ENCODE data around the gene WDR27.

WDR27 gene

DNA sequence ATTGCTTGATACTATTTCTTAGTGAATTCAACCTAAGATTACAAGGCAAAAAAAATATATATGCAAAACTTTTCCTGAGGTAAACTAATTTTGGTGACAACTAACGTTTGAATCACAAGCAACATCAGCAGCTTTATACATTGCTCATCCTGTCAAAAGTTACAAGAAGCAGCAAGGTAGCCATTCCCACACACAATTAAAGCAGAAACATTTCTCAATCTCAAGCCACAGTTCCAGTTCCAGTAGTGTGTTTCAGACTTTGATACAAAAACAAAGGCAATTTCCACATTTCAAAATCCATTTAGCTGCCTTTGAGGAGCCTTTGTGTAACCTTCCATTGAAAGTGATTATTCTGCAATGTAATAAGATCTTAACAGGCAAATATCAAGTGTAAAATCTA, 191.0 kb downstream of the WDR27 start:
- Histone ChIP-seq H3K27ac (ENCODE audit: low read length) (no peak overlapping the region), H3K79me2 (ENCODE audit: low read length) (no peaks in the 10 kb centered on the region), H3K36me3 (replicated peaks; ENCODE audit: insufficient read depth, low read length) (no peaks in the 10 kb centered on the region), H2AFZ (ENCODE audit: low read length) (no peak overlapping the region), H3K4me3 (ENCODE audit: low read length) (no peak overlapping the region), H4K20me1 (ENCODE audit: insufficient read depth, low read length) (no peaks in the 10 kb centered on the region), H3K9me2 (replicated peaks; ENCODE audit: insufficient read depth, low read length) (no peaks in the 10 kb centered on the region), H3K27me3 (replicated peaks; ENCODE audit: insufficient read depth, low read length) (no peaks in the 10 kb centered on the region), H3K9ac (ENCODE audit: low read length) (no peak overlapping the region), H3K9me3 (replicated peaks; ENCODE audit: insufficient read depth, low read length) (no peaks in the 10 kb centered on the region), H3F3A (ENCODE audit: insufficient read depth, low read length) (no peaks in the 10 kb centered on the region), H3K4me2 (ENCODE audit: low read depth, low read length) (no peak overlapping the region), H3K4me1 (ENCODE audit: low read length) (no peaks in the 10 kb centered on the region)
- TF ChIP-seq EZH2 (optimal IDR thresholded peaks at IDR 0.05; ENCODE audit: low read depth, low read length) (no peak), EZH2phosphoT487 (IDR thresholded peaks at IDR 0.05; ENCODE audit: low read length) (no peak)
- TF ChIP-seq, protein P1, sequence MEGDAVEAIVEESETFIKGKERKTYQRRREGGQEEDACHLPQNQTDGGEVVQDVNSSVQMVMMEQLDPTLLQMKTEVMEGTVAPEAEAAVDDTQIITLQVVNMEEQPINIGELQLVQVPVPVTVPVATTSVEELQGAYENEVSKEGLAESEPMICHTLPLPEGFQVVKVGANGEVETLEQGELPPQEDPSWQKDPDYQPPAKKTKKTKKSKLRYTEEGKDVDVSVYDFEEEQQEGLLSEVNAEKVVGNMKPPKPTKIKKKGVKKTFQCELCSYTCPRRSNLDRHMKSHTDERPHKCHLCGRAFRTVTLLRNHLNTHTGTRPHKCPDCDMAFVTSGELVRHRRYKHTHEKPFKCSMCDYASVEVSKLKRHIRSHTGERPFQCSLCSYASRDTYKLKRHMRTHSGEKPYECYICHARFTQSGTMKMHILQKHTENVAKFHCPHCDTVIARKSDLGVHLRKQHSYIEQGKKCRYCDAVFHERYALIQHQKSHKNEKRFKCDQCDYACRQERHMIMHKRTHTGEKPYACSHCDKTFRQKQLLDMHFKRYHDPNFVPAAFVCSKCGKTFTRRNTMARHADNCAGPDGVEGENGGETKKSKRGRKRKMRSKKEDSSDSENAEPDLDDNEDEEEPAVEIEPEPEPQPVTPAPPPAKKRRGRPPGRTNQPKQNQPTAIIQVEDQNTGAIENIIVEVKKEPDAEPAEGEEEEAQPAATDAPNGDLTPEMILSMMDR (IDR thresholded peaks at IDR 0.05; ENCODE audit: low read length): no peak
- DNase-seq: no peak

DNA sequence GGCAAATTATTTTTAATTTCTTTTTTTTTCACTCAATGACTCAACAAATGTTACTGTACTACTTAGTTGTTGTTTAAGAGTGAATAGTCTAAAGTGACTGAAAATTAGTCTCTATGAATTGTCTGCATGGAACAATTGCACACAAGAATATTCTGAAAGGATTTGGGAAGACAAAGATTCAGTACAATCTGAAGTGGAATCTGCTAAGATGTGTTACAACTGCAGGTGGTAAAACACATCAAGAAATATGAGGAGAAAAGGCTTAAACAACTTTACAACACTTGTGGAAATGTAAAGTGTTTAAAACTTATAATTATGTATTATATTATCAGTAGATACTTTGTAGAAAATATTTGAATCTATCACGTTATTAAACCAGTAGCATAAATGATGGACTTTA, 193.4 kb downstream of the WDR27 start:
- no peak overlapping the region for H3K4me3 ChIP-seq (ENCODE audit: low read length)
- H3F3A ChIP-seq (ENCODE audit: insufficient read depth, low read length): no peaks in the 10 kb centered on the region
- DNase-seq: no peak
- H3K4me2 ChIP-seq (ENCODE audit: low read depth, low read length): no peak overlapping the region
- H3K9me3 ChIP-seq (replicated peaks; ENCODE audit: insufficient read depth, low read length): no peaks in the 10 kb centered on the region
- no peak overlapping the region for H3K27ac ChIP-seq (ENCODE audit: low read length)
- no peaks in the 10 kb centered on the region for H3K4me1 ChIP-seq (ENCODE audit: low read length)
- no peak overlapping the region for H2AFZ ChIP-seq (ENCODE audit: low read length)
- H4K20me1 ChIP-seq (ENCODE audit: insufficient read depth, low read length): no peaks in the 10 kb centered on the region
- H3K9ac ChIP-seq (ENCODE audit: low read length): no peak overlapping the region
- H3K27me3 ChIP-seq (replicated peaks; ENCODE audit: insufficient read depth, low read length): no peaks in the 10 kb centered on the region
- TF ChIP-seq EZH2 (optimal IDR thresholded peaks at IDR 0.05; ENCODE audit: low read depth, low read length) (no peak), EZH2phosphoT487 (IDR thresholded peaks at IDR 0.05; ENCODE audit: low read length) (no peak)
- TF ChIP-seq, protein P1 (IDR thresholded peaks at IDR 0.05; ENCODE audit: low read length): no peak
- H3K36me3 ChIP-seq (replicated peaks; ENCODE audit: insufficient read depth, low read length): no peaks in the 10 kb centered on the region
- H3K79me2 ChIP-seq (ENCODE audit: low read length): no peaks in the 10 kb centered on the region
- H3K9me2 ChIP-seq (replicated peaks; ENCODE audit: insufficient read depth, low read length): no peaks in the 10 kb centered on the region

DNA sequence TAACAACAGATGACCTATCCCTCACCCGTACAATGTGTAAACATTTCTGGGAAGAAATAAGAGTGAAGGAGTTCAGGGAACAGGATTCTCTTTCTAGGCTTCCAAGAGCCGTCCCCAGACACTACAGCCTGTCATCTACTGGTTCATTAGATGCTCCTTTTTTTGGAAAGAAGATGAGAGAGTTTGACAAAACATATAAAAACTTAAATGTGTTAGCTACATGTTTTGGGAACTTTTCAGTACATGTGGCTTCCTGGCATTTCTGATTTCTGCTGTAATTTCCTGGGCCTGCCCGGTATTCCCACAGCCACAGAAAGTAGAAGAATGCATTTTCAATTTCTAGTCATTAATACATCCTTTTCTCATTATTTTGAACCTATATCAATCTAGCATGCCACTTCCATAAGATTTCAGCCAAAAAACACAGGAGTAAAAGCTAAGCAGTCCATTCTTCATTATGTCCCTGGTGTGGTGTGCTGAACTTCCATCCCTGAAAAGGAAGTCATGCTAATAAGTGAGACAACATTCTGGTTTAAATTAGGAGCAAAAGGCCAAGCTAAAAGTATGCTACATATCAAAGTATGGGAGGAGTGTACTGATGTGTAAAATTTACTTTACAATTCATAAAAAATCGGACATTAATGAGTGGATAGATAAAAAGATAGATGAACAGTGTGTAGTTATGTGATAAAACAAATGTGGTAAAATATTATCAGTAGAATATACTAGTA, 198.2 kb downstream of the WDR27 start:
- no peaks in the 10 kb centered on the region for H3K9me2 ChIP-seq (replicated peaks; ENCODE audit: insufficient read depth, low read length)
- no peaks in the 10 kb centered on the region for H3K9me3 ChIP-seq (replicated peaks; ENCODE audit: insufficient read depth, low read length)
- H3K4me3 ChIP-seq (ENCODE audit: low read length): no peak overlapping the region
- no peak overlapping the region for H3K27ac ChIP-seq (ENCODE audit: low read length)
- H2AFZ ChIP-seq (ENCODE audit: low read length): no peak overlapping the region
- TF ChIP-seq EZH2 (optimal IDR thresholded peaks at IDR 0.05; ENCODE audit: low read depth, low read length) (no peak), EZH2phosphoT487 (IDR thresholded peaks at IDR 0.05; ENCODE audit: low read length) (no peak)
- TF ChIP-seq, protein P1 (IDR thresholded peaks at IDR 0.05; ENCODE audit: low read length): no peak
- H3K79me2 ChIP-seq (ENCODE audit: low read length): no peaks in the 10 kb centered on the region
- DNase-seq: no peak
- no peaks in the 10 kb centered on the region for H3K4me1 ChIP-seq (ENCODE audit: low read length)
- H4K20me1 ChIP-seq (ENCODE audit: insufficient read depth, low read length): no peaks in the 10 kb centered on the region
- H3K9ac ChIP-seq (ENCODE audit: low read length): no peak overlapping the region
- no peaks in the 10 kb centered on the region for H3F3A ChIP-seq (ENCODE audit: insufficient read depth, low read length)
- H3K27me3 ChIP-seq (replicated peaks; ENCODE audit: insufficient read depth, low read length): no peaks in the 10 kb centered on the region
- H3K36me3 ChIP-seq (replicated peaks; ENCODE audit: insufficient read depth, low read length): no peaks in the 10 kb centered on the region
- H3K4me2 ChIP-seq (ENCODE audit: low read depth, low read length): no peak overlapping the region
